Lung (tissue), 12 donors: Measurements from ENCODE around the gene IL24. TPM values are rescaled to one million over a fixed set of nuclear protein-coding genes. Genes with fewer than 3 reads are reported as not detected.

Source experiments
- ATAC-seq: fragments of 200-7000 bp; cut with Tn5 transposase; one replicate; pipeline ENCODE4 v1.9.1; 2020; ENCODE audit warnings: moderate number of reproducible peaks; ENCODE audit not compliant: insufficient read depth, low FRiP score
- DNase-seq, 3 donors: peaks; one replicate each; pipeline ENCODE4 v3.0.0-alpha.2; 2013 to 2017
- H3K27ac ChIP-seq, 2 donors: one replicate each; pipeline ENCODE4 v1.5.1; 2013; ENCODE audit warnings: mild to moderate bottlenecking in 2 of 2, moderate library complexity in 2 of 2, control low read depth in 1 of 2, inconsistent platforms in 1 of 2, low read depth in 1 of 2, low read length in 1 of 2
- H3K27me3 ChIP-seq, 3 donors: one replicate each; pipeline ENCODE4 v1.5.1; 2013; ENCODE audit warnings: low read length in 2 of 3; ENCODE audit not compliant: control insufficient read depth in 3 of 3, insufficient read depth in 3 of 3
- H3K36me3 ChIP-seq, 4 donors: one replicate each; pipeline ENCODE4 v1.5.1; 2013; ENCODE audit warnings: low read length in 4 of 4, mild to moderate bottlenecking in 1 of 4, moderate library complexity in 1 of 4; ENCODE audit not compliant: control insufficient read depth in 4 of 4, insufficient read depth in 4 of 4
- H3K4me1 ChIP-seq, 5 donors: one replicate each; pipeline ENCODE4 v1.5.1; 2013; ENCODE audit warnings: low read length in 5 of 5, mild to moderate bottlenecking in 2 of 5, moderate library complexity in 1 of 5; ENCODE audit not compliant: control insufficient read depth in 5 of 5, insufficient read depth in 5 of 5
- H3K4me3 ChIP-seq: one replicate; pipeline ENCODE4 v1.5.1; 2013; ENCODE audit warnings: mild to moderate bottlenecking, control low read depth, moderate library complexity
- H3K9ac ChIP-seq, 2 donors: one replicate each; pipeline ENCODE4 v1.5.1; 2013; ENCODE audit warnings: low read length in 2 of 2, control low read depth in 1 of 2; ENCODE audit not compliant: insufficient read depth in 1 of 2
- H3K9me3 ChIP-seq, 4 donors: one replicate each; pipeline ENCODE4 v1.5.1; 2013; ENCODE audit warnings: low read length in 3 of 4, mild to moderate bottlenecking in 1 of 4, moderate library complexity in 1 of 4; ENCODE audit not compliant: control insufficient read depth in 4 of 4, insufficient read depth in 3 of 4
- CTCF ChIP-seq: IDR thresholded peaks from 2 replicates; pipeline ENCODE4 v1.5.1; 2012; ENCODE audit warnings: mild to moderate bottlenecking; ENCODE audit errors: control extremely low read depth, extremely low read depth
- WGBS, 2 donors: extraction: QIAGEN DNeasy Blood & Tissue Kit; methylation state at CpG; one replicate each; pipeline ENCODE4 v1.1.7; 2013; 5-methylcytosine and 5-hydroxymethylcytosine counted together
- polyA plus RNA-seq, 2 donors: library from polyadenylated mRNA; stranded (reverse); fragments of 200-250 nt; gene quantifications; one replicate each; pipeline ENCODE4 v1.2.1, GENCODE V29; 2013
- total RNA-seq, 2 donors: library from RNA; depleted of rRNA in 1 of 2; stranded (reverse); fragments of >200 nt in 1 of 2; gene quantifications; one replicate each; pipeline ENCODE4 v1.2.1, GENCODE V29; 2014 to 2021
- donor health status: control.
- donor health status: control.
- donor health status: Bipolar disorder and iron deficiency.
- donor health status: healthy.
- donor health status: DM: yes; HTN: yes; CAD: no.

Gene IL24
- total and polyA plus RNA-seq, 4 donors, result 0.67 to 8.7 TPM; not detected in 2

GRCh38 chr1:206902702-206903101 is 5.5 kb downstream of the IL24 start:
- no peak for ATAC-seq
- 89 to 92% methylated on average over 1 of the region's 1 CpG for WGBS, 2 donors
- DNase-seq, result no peak
- H3K27ac ChIP-seq, result no peak overlapping the region
- peaks cover 0 to 2% (median 0%) of the 10 kb centered on the region in 3 donors for H3K27me3 ChIP-seq
- no peaks in the 10 kb centered on the region for H3K9me3 ChIP-seq
- no peak overlapping the region for H3K9ac ChIP-seq
- TF ChIP-seq CTCF, result no peak
- H3K4me1 ChIP-seq, result peaks cover 0 to 9% (median 0%) of the 10 kb centered on the region in 5 donors
- no peak overlapping the region for H3K4me3 ChIP-seq
- H3K36me3 ChIP-seq, result no peaks in the 10 kb centered on the region

- Histone ChIP-seq H3K4me3 (no peak overlapping the region), H3K4me1 (peaks cover 0 to 6% (median 0%) of the 10 kb centered on the region in 5 donors), H3K27ac (no peak overlapping the region), H3K27me3 (peaks cover 0 to 5% (median 2%) of the 10 kb centered on the region in 3 donors), H3K9ac (no peak overlapping the region), H3K9me3 (no peaks in the 10 kb centered on the region), H3K36me3 (no peaks in the 10 kb centered on the region)
- no peak for TF ChIP-seq CTCF
- DNase-seq (no peak), ATAC-seq (no peak)
- 79 to 86% methylated on average over 2 of the region's 2 CpGs for WGBS, 2 donors
These were observed 6.4 kb downstream of the IL24 start for GRCh38 chr1:206903687-206904086.

GRCh38 chr1:206904423-206905142 is 7.3 kb downstream of the IL24 start:
- Histone ChIP-seq H3K9ac (no peak overlapping the region), H3K4me1 (peaks cover 0 to 4% (median under 1%) of the 10 kb centered on the region in 5 donors), H3K9me3 (no peaks in the 10 kb centered on the region), H3K27ac (no peak overlapping the region), H3K36me3 (no peaks in the 10 kb centered on the region), H3K27me3 (peaks cover 0 to 9% (median 2%) of the 10 kb centered on the region in 3 donors), H3K4me3 (no peak overlapping the region)
- 90 to 95% methylated on average over 10 of the region's 10 CpGs for WGBS, 2 donors
- ATAC-seq (no peak), DNase-seq (no peak)
- no peak for TF ChIP-seq CTCF
